ENCODE measurements around the gene PIK3R2. TPM values are rescaled to one million over a fixed set of nuclear protein-coding genes. Genes with fewer than 3 reads are reported as not detected.

Gene PIK3R2
- total and polyA plus RNA-seq, 2 of the 13 experiments (the other 11 are each of a cell fraction or from before 2014, with no cell fraction given) = 18.6 to 25.3 TPM

- no peak for TF ChIP-seq ZBTB20 (CRISPR knock-in tag; IDR thresholded peaks at IDR 0.05; ENCODE audit: borderline replicate concordance, low read depth)
- no peak for TF ChIP-seq AGO1 (IDR thresholded peaks at IDR 0.05; ENCODE audit: low read depth, low read length, poor library complexity, severe bottlenecking)
- TF ChIP-seq ZNF557 (CRISPR knock-in tag; IDR thresholded peaks at IDR 0.05) = no peak
- no peak for TF ChIP-seq CREB3 (CRISPR knock-in tag; IDR thresholded peaks at IDR 0.05)
- TF ChIP-seq ZNF761 (CRISPR knock-in tag; conservative IDR thresholded peaks at IDR 0.05) = no peak
- TF ChIP-seq U2AF1 (optimal IDR thresholded peaks at IDR 0.05; ENCODE audit: low read depth, low read length) = no peak
- TF ChIP-seq E2F1 (CRISPR knock-in tag; IDR thresholded peaks at IDR 0.05) = no peak
- TF ChIP-seq IKZF4 (CRISPR knock-in tag; IDR thresholded peaks at IDR 0.05; ENCODE audit: borderline replicate concordance, low read depth, not compliant biosample characterization) = no peak
- no peak for TF ChIP-seq ZNF564 (CRISPR knock-in tag; IDR thresholded peaks at IDR 0.05)
- TF ChIP-seq HNRNPL (IDR thresholded peaks at IDR 0.05; ENCODE audit: low read depth, low read length) = peak; percentile 66; the same call in 1 of the 2 replicates
- no peak for TF ChIP-seq BCLAF1 (IDR thresholded peaks at IDR 0.05)
- no peak for TF ChIP-seq ZNF556 (CRISPR knock-in tag; IDR thresholded peaks at IDR 0.05; ENCODE audit: borderline replicate concordance)
- no peak for TF ChIP-seq E2F2 (CRISPR knock-in tag; IDR thresholded peaks at IDR 0.05; ENCODE audit: borderline replicate concordance)
- no peak for TF ChIP-seq DZIP1 (CRISPR knock-in tag; IDR thresholded peaks at IDR 0.05)
- no peak for TF ChIP-seq HIVEP1 (CRISPR knock-in tag; IDR thresholded peaks at IDR 0.05)
- TF ChIP-seq FLYWCH1 (CRISPR knock-in tag; IDR thresholded peaks at IDR 0.05) = no peak
- TF ChIP-seq NKX3-1 (CRISPR knock-in tag; IDR thresholded peaks at IDR 0.05) = no peak
- peak; percentile 28; the same call in 1 of the 2 replicates for TF ChIP-seq SAP130 (CRISPR knock-in tag; IDR thresholded peaks at IDR 0.05; ENCODE audit: low read depth)
- TF ChIP-seq LBX2 (CRISPR knock-in tag; IDR thresholded peaks at IDR 0.05; ENCODE audit: borderline replicate concordance) = no peak
- TF ChIP-seq PHF8 (CRISPR knock-in tag; IDR thresholded peaks at IDR 0.05) = no peak
Measured at GRCh38 chr19:18156841-18157464, 4.0 kb downstream of the PIK3R2 start (continued).
